ENCODE results near the gene ZNF610.

ZNF610 gene

GRCh38 chr19:52398081-52398441 lies 62.0 kb downstream of the ZNF610 start:
- DNase-seq, result peak; percentile 45

GRCh38 chr19:52410276-52410675 lies 74.2 kb downstream of the ZNF610 start:
- no peak for DNase-seq

GRCh38 chr19:52415711-52416110 lies 79.7 kb downstream of the ZNF610 start:
- no peak for DNase-seq

Data from NCI-H69 (cell line).